HepG2 (cell line): Measurements from ENCODE around the gene NELL1.

Experiments
- BRCA1 ChIP-seq: sonication (generic); formaldehyde crosslinking; IDR thresholded peaks from 2 replicates; pipeline ENCODE4 v1.4.0; 2020; ENCODE audit warnings: missing genetic modification reagents
- CEBPB ChIP-seq: IDR thresholded peaks from 2 replicates; pipeline ENCODE4 v1.6.1; 2011; ENCODE audit warnings: low read depth, low read length, improper control_type of control experiment, borderline replicate concordance
- FLYWCH1 ChIP-seq: sonication (generic); formaldehyde crosslinking; IDR thresholded peaks from 2 replicates; pipeline ENCODE4 v1.8.1; 2023; ENCODE audit warnings: mild to moderate bottlenecking, missing genetic modification reagents
- ISL2 ChIP-seq: sonication (generic); formaldehyde crosslinking; IDR thresholded peaks from 2 replicates; pipeline ENCODE4 v1.5.0; 2020; ENCODE audit warnings: missing genetic modification reagents
- KMT2B ChIP-seq: IDR thresholded peaks from 2 replicates; pipeline ENCODE4 v1.6.1; 2016; ENCODE audit warnings: missing genetic modification reagents, missing compliant biosample characterization
- SRF ChIP-seq: IDR thresholded peaks from 2 replicates; pipeline ENCODE4 v1.6.1; 2011; ENCODE audit warnings: mild to moderate bottlenecking, low read depth, low read length, moderate library complexity
- SYNCRIP ChIP-seq: fragments of 200-400 bp; formaldehyde crosslinking; IDR thresholded peaks from 2 replicates; pipeline ENCODE4 v1.6.1; 2018; ENCODE audit warnings: mild to moderate bottlenecking, low read depth, low read length; ENCODE audit not compliant: insufficient read depth
- TF ChIP-seq, protein P1 (sequence below): fragments of 450-650 bp; IDR thresholded peaks from 2 replicates; pipeline ENCODE4 v1.6.1; 2017; ENCODE audit warnings: mild to moderate bottlenecking
- TF ChIP-seq, protein P2 (sequence below): sonication (generic); formaldehyde crosslinking; IDR thresholded peaks from 2 replicates; pipeline ENCODE4 v1.4.0; 2020; ENCODE audit warnings: missing genetic modification reagents, mild to moderate bottlenecking, borderline replicate concordance
- TF ChIP-seq, protein P3 (sequence below): IDR thresholded peaks from 2 replicates; pipeline ENCODE4 v1.6.1; 2016; ENCODE audit warnings: missing compliant biosample characterization, missing genetic modification reagents, borderline replicate concordance
- TF ChIP-seq, protein P4 (sequence below): IDR thresholded peaks from 2 replicates; pipeline ENCODE4 v1.6.1; 2016
- TF ChIP-seq, protein P5 (sequence below), 2 experiments: sonication (generic) in 1 of 2; formaldehyde crosslinking in 1 of 2; IDR thresholded peaks; 2 replicates each; pipeline versions ENCODE4 v1.5.1 to v1.6.1; 2011 to 2020; ENCODE audit warnings: borderline replicate concordance in 1 of 2, low read depth in 1 of 2, low read length in 1 of 2, mild to moderate bottlenecking in 1 of 2, missing genetic modification reagents in 1 of 2, moderate library complexity in 1 of 2

DNA sequence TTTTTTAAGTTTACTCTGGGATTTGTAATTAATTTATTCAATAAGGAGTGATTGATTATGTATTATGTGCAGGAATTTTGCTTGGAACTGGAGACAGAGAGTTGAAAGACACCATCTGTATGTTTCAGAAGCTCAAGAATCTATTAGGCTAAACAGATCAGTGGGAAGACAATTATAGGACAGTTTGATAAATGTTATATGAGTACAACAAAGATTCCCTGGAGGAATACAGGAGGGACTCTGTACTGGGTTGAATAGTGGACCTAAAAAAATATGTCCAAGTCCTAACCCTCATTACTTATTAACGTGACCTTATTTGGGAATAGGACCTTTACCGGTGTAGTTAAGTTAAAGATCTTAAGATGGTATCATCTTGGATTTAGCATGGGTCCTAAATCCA, 681.2 kb downstream of the NELL1 start:
- TF ChIP-seq, protein P1, sequence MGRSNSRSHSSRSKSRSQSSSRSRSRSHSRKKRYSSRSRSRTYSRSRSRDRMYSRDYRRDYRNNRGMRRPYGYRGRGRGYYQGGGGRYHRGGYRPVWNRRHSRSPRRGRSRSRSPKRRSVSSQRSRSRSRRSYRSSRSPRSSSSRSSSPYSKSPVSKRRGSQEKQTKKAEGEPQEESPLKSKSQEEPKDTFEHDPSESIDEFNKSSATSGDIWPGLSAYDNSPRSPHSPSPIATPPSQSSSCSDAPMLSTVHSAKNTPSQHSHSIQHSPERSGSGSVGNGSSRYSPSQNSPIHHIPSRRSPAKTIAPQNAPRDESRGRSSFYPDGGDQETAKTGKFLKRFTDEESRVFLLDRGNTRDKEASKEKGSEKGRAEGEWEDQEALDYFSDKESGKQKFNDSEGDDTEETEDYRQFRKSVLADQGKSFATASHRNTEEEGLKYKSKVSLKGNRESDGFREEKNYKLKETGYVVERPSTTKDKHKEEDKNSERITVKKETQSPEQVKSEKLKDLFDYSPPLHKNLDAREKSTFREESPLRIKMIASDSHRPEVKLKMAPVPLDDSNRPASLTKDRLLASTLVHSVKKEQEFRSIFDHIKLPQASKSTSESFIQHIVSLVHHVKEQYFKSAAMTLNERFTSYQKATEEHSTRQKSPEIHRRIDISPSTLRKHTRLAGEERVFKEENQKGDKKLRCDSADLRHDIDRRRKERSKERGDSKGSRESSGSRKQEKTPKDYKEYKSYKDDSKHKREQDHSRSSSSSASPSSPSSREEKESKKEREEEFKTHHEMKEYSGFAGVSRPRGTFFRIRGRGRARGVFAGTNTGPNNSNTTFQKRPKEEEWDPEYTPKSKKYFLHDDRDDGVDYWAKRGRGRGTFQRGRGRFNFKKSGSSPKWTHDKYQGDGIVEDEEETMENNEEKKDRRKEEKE, result no peak
- TF ChIP-seq, protein P2, sequence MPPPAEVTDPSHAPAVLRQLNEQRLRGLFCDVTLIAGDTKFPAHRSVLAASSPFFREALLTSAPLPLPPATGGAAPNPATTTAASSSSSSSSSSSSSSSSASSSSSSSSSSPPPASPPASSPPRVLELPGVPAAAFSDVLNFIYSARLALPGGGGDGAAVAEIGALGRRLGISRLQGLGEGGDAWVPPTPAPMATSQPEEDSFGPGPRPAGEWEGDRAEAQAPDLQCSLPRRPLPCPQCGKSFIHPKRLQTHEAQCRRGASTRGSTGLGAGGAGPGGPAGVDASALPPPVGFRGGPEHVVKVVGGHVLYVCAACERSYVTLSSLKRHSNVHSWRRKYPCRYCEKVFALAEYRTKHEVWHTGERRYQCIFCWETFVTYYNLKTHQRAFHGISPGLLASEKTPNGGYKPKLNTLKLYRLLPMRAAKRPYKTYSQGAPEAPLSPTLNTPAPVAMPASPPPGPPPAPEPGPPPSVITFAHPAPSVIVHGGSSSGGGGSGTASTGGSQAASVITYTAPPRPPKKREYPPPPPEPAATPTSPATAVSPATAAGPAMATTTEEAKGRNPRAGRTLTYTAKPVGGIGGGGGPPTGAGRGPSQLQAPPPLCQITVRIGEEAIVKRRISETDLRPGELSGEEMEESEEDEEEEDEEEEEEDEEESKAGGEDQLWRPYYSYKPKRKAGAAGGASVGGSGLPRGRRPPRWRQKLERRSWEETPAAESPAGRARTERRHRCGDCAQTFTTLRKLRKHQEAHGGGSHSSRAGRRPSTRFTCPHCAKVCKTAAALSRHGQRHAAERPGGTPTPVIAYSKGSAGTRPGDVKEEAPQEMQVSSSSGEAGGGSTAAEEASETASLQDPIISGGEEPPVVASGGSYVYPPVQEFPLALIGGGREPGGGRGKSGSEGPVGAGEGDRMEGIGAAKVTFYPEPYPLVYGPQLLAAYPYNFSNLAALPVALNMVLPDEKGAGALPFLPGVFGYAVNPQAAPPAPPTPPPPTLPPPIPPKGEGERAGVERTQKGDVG (CRISPR knock-in tag), result no peak
- TF ChIP-seq, protein P3, sequence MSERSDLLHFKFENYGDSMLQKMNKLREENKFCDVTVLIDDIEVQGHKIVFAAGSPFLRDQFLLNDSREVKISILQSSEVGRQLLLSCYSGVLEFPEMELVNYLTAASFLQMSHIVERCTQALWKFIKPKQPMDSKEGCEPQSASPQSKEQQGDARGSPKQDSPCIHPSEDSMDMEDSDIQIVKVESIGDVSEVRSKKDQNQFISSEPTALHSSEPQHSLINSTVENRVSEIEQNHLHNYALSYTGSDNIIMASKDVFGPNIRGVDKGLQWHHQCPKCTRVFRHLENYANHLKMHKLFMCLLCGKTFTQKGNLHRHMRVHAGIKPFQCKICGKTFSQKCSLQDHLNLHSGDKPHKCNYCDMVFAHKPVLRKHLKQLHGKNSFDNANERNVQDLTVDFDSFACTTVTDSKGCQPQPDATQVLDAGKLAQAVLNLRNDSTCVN (CRISPR knock-in tag), result no peak
- TF ChIP-seq KMT2B (CRISPR knock-in tag), result no peak
- TF ChIP-seq BRCA1 (CRISPR knock-in tag), result no peak
- no peak for TF ChIP-seq ISL2 (CRISPR knock-in tag)
- TF ChIP-seq CEBPB, result no peak
- no peak for TF ChIP-seq SYNCRIP
- TF ChIP-seq, protein P4, sequence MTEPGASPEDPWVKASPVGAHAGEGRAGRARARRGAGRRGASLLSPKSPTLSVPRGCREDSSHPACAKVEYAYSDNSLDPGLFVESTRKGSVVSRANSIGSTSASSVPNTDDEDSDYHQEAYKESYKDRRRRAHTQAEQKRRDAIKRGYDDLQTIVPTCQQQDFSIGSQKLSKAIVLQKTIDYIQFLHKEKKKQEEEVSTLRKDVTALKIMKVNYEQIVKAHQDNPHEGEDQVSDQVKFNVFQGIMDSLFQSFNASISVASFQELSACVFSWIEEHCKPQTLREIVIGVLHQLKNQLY (CRISPR knock-in tag), result no peak
- no peak for TF ChIP-seq SRF
- no peak for TF ChIP-seq FLYWCH1 (CRISPR knock-in tag)
- TF ChIP-seq, protein P5, sequence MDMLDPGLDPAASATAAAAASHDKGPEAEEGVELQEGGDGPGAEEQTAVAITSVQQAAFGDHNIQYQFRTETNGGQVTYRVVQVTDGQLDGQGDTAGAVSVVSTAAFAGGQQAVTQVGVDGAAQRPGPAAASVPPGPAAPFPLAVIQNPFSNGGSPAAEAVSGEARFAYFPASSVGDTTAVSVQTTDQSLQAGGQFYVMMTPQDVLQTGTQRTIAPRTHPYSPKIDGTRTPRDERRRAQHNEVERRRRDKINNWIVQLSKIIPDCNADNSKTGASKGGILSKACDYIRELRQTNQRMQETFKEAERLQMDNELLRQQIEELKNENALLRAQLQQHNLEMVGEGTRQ (IDR thresholded peaks at IDR 0.05; ENCODE audit: low read depth, low read length), result no peak
- TF ChIP-seq, protein P5 (CRISPR knock-in tag; IDR thresholded peaks at IDR 0.05; ENCODE audit: borderline replicate concordance), result no peak
